Measurements from ENCODE around the gene RPTOR. TPM values are rescaled to one million over a fixed set of nuclear protein-coding genes. Genes with fewer than 3 reads are reported as not detected.

Gene RPTOR
- total and polyA plus RNA-seq, 2 donors (not counting 3 experiments of a cell fraction or from before 2014, with no cell fraction given): 10.7 to 41.8 TPM

DNA sequence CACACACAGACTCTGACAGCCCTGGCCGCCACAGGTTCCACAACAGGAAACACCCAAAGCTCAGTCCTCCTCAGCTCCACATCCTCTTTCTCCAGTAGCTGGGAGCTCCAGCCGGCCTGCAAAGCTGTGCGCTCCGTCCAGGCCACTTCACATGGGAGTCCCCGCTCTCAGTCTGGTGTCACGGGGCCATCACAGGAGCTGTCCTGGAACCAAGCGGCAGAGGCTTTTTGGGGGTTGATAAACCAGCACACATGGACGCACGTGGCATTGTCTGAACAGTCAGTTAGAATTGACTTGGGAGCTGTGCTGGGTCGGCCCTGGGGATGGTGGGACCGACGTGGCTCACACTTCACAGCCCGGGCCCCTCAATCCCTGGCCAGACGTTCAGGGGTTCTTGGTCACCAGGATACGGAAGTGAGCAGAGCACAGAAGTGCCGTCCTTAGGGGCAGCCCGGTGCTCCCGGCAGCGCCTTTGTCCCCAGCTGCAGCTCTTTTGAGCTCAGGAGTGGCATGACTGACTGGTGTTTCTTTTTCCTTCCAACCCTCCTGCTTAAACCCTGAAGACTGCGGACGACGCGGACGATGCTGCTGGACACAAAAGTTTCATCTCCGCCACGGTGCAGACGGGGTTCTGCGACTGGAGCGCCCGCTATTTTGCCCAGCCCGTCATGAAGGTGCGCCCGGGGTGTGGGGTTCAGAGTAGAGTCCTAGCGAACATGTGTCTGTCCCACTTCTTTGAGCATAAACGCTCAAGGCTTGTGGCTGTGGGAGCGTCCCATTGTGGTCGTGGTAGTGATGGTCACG, 380.4 kb downstream of the RPTOR start:
- BruUV-seq (replicated peaks): no TSS peak
- Histone ChIP-seq H3K4me1 (ENCODE audit: control insufficient read depth, extremely low read depth, insufficient read depth, low read length) (peaks cover 18% of the 10 kb centered on the region), H3K36me3 (ENCODE audit: control insufficient read depth in 2 of 2, extremely low read depth in 1 of 2, insufficient read depth in 2 of 2, low read length in 2 of 2) (peaks cover 0 to 7% of the 10 kb centered on the region in 2 experiments), H3K9me1 (replicated peaks; ENCODE audit: control insufficient read depth, extremely low read depth, insufficient read depth, low read length) (no peaks in the 10 kb centered on the region), H3K27ac (ENCODE audit: insufficient read depth, low read depth, low read length) (no peak overlapping the region), H3K4me3 (replicated peaks in 1 of 3; ENCODE audit: insufficient read depth in 1 of 3, low read depth in 1 of 3, low read length in 3 of 3) (no peak overlapping the region), H3K4me2 (ENCODE audit: insufficient read depth, low read length) (no peak overlapping the region), H3K79me2 (ENCODE audit: control insufficient read depth, insufficient read depth, low read length) (no peaks in the 10 kb centered on the region), H2AFZ (ENCODE audit: low read depth, low read length) (no peak overlapping the region), H3K9ac (replicated peaks; ENCODE audit: extremely low read depth, insufficient read depth, low read length) (no peak overlapping the region), H3K9me3 (replicated peaks; ENCODE audit: control insufficient read depth, insufficient read depth, low read length) (no peaks in the 10 kb centered on the region), H3K27me3 (ENCODE audit: control insufficient read depth in 2 of 2, insufficient read depth in 2 of 2, low read length in 2 of 2) (no peaks in the 10 kb centered on the region), H4K20me1 (replicated peaks; ENCODE audit: control insufficient read depth, extremely low read depth, insufficient read depth, low read length) (no peaks in the 10 kb centered on the region)
- CTCF ChIA-PET: interaction anchor here (0.8 to 1.5 kb wide), 5 partner anchors 26 to 498 kb away, joined by 3 to 4 read pairs (median 4); no protein-coding TSS in a partner anchor
- TF ChIP-seq FOS (IDR thresholded peaks at IDR 0.05; ENCODE audit: borderline replicate concordance, insufficient read depth, low read length) (no peak), POLR2AphosphoS5 (IDR thresholded peaks at IDR 0.05; ENCODE audit: insufficient read depth, low read depth, low read length) (no peak), GATA2 (IDR thresholded peaks at IDR 0.05; ENCODE audit: insufficient read depth, insufficient read length, low read depth, low read length) (no peak), MYC (IDR thresholded peaks at IDR 0.05; ENCODE audit: low read depth, low read length) (no peak), JUN (IDR thresholded peaks at IDR 0.05; ENCODE audit: borderline replicate concordance, insufficient read depth, insufficient read length, low read depth) (no peak), POLR2A (IDR thresholded peaks at IDR 0.05; ENCODE audit: low read depth, low read length) (no peak), EZH2 (IDR thresholded peaks at IDR 0.05; ENCODE audit: borderline replicate concordance, low read depth, low read length, severe bottlenecking) (no peak)
- TF ChIP-seq, protein P1, sequence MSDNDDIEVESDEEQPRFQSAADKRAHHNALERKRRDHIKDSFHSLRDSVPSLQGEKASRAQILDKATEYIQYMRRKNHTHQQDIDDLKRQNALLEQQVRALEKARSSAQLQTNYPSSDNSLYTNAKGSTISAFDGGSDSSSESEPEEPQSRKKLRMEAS (IDR thresholded peaks at IDR 0.05; ENCODE audit: insufficient read depth, insufficient read length): no peak
- TF ChIP-seq, protein P2, sequence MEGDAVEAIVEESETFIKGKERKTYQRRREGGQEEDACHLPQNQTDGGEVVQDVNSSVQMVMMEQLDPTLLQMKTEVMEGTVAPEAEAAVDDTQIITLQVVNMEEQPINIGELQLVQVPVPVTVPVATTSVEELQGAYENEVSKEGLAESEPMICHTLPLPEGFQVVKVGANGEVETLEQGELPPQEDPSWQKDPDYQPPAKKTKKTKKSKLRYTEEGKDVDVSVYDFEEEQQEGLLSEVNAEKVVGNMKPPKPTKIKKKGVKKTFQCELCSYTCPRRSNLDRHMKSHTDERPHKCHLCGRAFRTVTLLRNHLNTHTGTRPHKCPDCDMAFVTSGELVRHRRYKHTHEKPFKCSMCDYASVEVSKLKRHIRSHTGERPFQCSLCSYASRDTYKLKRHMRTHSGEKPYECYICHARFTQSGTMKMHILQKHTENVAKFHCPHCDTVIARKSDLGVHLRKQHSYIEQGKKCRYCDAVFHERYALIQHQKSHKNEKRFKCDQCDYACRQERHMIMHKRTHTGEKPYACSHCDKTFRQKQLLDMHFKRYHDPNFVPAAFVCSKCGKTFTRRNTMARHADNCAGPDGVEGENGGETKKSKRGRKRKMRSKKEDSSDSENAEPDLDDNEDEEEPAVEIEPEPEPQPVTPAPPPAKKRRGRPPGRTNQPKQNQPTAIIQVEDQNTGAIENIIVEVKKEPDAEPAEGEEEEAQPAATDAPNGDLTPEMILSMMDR (IDR thresholded peaks at IDR 0.05; ENCODE audit: extremely low read depth in 1 of 2, insufficient read depth in 1 of 2, low read depth in 1 of 2, low read length in 2 of 2): no peak
- intact Hi-C loops (cut with micrococcal nuclease) (no loop called here), dilution Hi-C loops (cut with MboI; ENCODE audit: extremely low pct_ligation_motif_present, low sequenced_read_pairs) (no loop called here)
- POLR2A ChIA-PET: no interaction called here
- DNase-seq (ENCODE audit: low read depth, low spot score) (no peak), FAIRE-seq (no peak)

Measured in endothelial cell of umbilical vein (primary cell).